H4 (cell line): ENCODE measurements around the gene PIP4K2A. TPM values are rescaled to one million over a fixed set of nuclear protein-coding genes. Genes with fewer than 3 reads are reported as not detected.

ENCODE experiments used
- DNase-seq: peaks from one replicate; pipeline ENCODE4 v3.0.0-alpha.2; 2015; ENCODE audit warnings: low spot score
- total RNA-seq: library from RNA; depleted of rRNA; stranded (reverse); fragments of >200 nt; shearing (Covaris generic); gene quantifications from 2 replicates; pipeline ENCODE4 v1.2.3, GENCODE V29; 2014

Gene PIP4K2A
- total RNA-seq, 1 experiment from 2014 or later = 10.8 TPM

- DNase-seq = peak; percentile 84
These were observed 94.1 kb downstream of the PIP4K2A start for GRCh38 chr10:22620140-22620857.

- DNase-seq = peak; percentile 13
These were observed 95.3 kb downstream of the PIP4K2A start for GRCh38 chr10:22619101-22619500.

DNA sequence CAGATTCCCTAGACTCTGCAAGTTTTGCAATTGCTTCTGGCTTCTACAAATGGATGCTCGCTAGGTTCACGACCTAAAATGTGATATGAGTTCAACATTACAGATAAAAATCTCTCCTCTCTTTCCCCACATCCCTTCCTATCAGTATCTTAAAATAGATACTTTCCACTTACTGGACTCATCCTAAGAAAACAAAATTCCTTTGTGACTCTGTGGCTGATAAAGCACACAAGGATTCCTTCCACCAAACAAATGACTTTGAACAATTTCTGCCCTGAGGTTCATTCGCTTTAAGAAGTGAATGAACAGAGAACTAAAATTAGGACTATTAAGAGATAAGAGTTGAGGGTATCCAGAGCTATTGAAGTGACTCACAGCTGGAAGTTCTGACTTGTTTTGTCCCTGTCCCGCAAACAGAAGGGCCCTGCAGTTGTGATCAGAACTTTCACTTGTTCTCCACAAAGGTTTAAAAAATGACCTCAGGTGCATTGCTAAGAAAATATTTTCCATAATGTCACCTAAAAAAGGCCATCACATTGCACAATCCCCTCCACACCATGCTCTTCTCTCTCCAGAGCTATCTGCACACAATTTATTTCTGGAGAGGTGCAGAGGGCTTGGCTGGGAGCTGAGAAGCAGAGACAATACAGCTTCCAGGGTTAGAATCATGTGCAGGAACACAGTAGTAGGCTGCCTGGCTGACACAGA is 96.1 kb downstream of the PIP4K2A start:
- no peak for DNase-seq

DNA sequence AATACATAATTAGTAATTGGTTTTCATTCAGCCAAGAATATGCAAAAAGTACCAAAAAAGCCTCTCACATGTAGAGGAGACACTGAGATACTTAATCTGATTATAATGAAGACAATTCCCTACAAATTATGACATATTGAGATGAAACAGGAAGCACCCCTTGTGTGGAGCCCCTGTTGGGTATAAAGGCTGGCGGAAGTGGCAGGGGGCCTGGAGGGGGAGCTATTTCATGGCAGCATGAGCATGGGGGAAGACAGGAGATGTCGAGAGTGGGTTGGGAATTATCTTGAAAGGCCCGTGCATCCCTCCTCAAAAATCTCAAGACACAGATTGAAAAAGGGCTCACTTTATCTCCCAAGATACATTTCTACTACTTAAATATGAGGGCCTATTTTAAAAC is 96.9 kb downstream of the PIP4K2A start:
- no peak for DNase-seq

GRCh38 chr10:22617051-22617450 is 97.3 kb downstream of the PIP4K2A start:
- DNase-seq = no peak

GRCh38 chr10:22615819-22616499 is 98.4 kb downstream of the PIP4K2A start:
- peak; percentile 48 for DNase-seq

DNA sequence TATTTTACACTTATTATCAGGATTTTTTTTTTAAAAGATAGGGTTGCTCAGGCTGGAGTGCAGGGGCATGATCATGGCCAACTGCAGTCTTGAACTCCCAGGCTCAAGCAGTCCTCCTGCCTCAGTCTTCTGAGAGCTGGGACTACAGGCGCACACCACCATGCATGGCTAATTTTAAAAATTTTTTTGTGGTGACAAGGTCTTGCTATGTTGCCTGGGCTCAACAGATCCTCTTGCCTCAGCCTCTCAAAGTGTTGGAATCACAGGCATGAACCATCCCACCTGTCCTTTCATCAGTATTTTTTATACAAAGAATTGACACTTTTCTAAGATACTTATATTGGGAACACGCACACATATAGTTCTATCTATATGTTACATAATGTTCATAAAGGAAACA is 99.3 kb downstream of the PIP4K2A start:
- no peak for DNase-seq

GRCh38 chr10:22613011-22613410 is 101.4 kb downstream of the PIP4K2A start:
- DNase-seq = no peak

- DNase-seq = no peak
These were observed 102.1 kb downstream of the PIP4K2A start for GRCh38 chr10:22612318-22612717.

DNA sequence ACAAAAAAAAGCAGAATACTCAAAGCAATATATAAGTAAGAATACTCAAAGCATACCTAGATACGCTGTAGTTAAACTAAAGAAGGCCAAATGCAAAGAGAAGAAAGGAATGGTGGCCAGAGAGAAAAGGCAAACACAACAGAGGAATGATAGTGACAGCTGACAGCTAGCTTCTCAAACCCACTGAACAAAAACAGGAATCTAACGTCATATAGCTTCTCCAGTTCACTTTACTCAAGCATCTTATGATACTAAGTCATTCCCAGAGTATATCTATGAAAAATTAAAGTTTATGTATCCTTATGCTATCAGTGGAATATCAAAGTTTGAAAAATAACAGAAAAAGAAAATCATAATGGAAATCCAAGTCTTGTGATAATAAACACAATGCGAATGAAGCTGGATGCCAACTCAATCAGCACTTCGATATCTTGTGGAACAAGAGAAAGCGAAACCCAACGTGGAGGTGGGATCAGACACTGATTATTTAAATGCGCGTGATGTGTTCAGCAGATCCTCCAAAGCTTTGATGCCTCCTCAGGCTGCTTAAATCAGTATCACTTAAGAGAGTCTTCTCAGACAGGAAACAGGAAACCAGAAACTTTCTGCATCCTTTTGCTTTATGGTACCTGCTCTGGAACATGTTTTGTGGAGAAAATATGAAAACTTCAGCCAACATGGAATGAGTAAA is 102.8 kb downstream of the PIP4K2A start:
- no peak for DNase-seq

GRCh38 chr10:22610610-22611009 is 103.8 kb downstream of the PIP4K2A start:
- DNase-seq = no peak

GRCh38 chr10:22609719-22610465 is 104.5 kb downstream of the PIP4K2A start:
- DNase-seq = no peak

GRCh38 chr10:22609251-22609650 is 105.1 kb downstream of the PIP4K2A start:
- DNase-seq = no peak

GRCh38 chr10:22607261-22607660 is 107.1 kb downstream of the PIP4K2A start:
- no peak for DNase-seq

DNA sequence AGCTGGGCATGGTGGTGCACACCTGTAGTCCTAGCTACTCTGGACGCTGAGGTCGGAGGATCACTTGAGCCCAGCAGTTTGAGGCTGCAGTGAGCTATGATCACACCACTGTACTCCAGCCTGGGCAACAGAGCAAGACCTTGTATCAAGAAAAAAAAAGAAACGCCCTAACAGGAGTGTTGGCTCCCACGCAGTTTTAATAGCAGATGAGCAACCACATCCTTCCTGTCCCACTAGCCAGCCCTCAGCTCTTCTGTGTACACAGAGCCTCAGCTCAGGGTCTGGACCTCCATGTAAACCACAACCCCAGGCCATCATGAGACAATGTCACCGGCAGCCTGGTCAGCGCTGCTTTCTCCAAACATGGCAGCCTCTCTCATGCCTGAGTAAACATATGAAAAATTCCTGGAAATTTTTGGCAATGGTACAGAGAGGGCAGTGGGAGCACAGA is 108.2 kb downstream of the PIP4K2A start:
- peak; percentile 30 for DNase-seq

DNA sequence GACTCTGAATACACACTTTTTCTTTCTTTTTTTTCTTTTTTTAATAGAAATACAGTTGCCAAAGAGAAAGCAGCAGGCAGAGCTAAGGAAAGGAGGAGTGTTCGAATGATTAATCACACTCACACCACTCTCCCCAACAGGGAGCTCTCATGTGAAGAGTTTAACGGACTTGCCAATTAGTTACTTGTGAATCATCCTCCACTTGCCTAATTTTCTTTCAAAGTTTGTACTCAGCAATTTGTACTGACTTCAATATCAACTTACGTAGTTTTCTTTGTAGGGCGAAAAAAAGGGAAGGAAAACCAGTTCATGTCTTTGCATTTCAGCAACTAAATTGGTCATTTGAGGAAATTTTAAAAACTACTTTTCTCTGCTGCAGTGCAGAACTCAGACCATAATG is 109.2 kb downstream of the PIP4K2A start:
- DNase-seq = no peak

DNA sequence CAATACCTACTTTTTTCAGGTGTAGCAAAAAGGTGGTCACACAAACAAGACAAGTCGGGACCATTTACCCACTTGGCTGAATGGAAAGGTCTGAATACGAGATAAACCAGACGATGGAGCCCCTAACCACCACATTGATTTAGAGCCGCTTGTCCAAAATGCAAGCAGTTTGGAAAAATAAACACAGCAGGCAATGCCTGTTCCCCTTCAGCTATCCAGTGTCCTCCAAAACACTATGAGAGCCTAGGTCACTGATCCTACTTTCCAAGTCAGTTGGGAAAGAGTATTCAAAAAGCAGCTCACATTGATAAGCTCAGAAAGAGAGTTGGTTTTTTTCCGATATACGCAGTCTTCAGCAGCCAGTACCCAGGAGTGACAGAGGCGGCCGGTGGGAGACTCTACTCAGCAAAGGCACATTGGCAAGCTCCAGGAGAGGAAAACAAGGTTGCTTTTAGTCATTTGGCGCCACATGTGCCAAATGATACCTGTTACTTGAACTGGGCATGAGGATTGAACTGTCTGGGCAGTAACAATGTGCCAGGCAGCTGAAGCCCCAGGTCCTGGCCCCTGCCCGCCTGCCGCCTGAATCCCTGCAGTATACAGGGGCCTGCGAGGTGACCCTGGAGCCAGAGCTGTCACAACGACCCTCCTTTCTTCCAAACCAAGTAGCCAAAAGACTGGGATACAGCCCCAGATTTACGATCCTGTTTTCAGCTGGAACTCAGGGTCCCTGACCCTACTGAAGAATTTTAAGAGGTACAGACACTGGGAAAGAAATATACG is 109.8 kb downstream of the PIP4K2A start:
- no peak for DNase-seq

- DNase-seq = no peak
These were observed 110.8 kb downstream of the PIP4K2A start for GRCh38 chr10:22603581-22603980.

DNA sequence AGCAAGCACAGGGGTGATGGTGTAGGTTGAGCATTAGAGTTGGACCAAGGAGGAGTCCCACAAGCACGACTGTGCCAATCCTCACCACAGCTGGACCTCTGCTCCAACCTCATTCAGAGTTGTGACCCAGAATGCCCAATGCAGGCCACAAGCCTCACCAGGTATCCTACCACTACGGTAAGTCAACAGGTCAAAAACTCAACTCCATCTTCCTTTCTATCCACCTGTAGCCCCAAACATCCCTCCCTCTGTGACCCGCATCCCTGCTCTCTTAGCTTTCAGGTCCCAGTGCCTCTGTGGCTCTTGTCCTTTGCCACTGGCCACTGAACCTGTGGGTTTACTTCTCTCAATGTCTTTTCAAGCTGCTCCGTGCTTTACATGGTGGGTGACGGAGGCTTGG is 112.8 kb downstream of the PIP4K2A start:
- no peak for DNase-seq

DNA sequence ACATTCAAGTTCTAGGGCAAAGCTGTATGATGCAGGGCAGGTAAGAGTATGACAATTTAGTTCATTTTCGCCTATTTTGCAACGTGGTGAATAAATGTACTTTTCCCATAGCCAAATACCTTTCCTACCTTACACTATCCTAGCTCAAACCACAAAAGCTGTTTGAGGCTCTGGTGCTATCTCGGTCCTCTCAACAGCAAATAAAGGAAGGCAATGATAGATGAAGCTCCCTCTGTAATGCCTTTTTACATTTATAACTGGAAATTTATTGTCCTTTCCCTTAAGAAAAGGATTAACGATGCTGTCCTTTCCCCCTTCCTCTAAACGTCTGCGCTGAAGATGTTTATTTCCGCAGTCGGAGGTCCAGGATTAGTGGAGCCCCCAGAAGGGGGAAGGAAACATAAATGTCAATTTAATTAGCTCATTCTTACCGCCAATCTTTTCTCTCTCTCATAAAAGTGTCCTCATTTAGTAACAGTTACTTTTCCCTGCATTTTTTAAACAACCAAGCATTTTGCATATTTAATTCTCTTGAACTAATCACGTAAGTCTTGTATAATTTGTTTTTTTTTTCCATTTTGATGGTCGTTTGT is 114.6 kb downstream of the PIP4K2A start:
- DNase-seq = no peak
